GM21619 (cell line): Measurements from ENCODE around the gene TBK1.

Experiments
- ATAC-seq: cut with Tn5 transposase; IDR thresholded peaks from one replicate; pipeline ENCODE4 v1.9.1; 2021; ENCODE audit not compliant: unreplicated experiment

The TBK1 gene

DNA sequence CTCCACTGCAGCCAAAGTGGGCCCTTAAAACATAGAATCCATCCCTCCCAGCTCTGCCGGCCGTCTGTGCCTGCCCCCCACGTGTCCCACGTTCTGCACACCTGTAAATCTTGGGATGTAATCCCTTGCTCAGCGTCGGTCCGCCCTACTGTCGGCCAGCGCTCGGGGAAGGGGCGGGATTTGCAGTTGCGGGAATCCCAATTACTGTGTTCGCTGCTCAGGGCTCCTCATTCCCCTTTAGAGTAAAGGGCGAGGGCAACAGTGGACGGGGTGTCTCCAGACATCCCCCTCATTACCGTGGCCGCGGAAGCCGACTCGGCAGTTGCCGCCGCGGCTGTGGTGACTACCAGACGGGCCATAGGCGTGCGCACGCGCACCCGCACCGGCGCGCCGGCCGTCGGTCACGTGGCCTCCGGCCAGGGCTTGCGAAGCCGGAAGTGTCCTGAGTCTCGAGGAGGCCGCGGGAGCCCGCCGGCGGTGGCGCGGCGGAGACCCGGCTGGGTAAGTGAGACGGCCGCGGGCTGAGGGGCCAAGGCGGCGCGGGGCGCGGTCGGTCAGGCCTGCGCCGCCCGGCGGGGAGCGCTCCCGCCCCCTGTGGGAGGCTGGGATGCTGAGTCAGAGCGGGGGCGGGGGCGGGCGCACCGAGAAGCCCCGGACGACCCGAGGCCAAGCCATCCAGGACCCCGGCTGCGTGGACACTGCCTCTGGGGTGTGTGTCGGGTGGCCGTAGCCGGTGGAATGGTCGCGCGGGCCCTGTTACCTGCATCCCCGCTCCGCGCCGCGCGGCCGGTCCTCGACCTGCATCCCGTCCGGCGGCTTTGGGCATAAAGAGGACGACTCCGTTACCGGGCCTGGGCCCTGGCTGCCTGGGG, at the start of gene TBK1:
TSS of gene TBK1 (plus strand) at position 434 of the 872 bp plus-strand sequence. CDS start 3,751 bp downstream, outside the sequence.
- ATAC-seq, result peak; percentile 86

DNA sequence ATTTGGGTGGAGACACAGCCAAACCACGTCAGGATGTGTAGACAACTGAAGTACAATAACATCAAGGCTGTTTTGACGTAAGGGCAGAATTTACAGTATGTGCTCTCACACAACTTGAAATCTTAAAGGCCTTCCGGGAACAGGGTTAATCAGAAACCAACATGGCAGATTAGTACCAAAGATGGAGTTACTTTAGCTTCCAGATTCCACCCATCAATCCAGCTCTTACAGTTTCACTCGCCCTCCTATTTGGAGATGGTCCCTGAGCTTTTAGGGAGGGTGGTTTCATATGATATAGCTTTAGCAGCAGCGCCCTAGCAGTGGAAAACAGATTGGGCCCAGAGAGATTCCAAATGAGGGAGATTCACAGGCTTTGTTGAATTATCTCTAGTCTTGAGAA, 49.7 kb upstream of the TBK1 start:
- no peak for ATAC-seq

DNA sequence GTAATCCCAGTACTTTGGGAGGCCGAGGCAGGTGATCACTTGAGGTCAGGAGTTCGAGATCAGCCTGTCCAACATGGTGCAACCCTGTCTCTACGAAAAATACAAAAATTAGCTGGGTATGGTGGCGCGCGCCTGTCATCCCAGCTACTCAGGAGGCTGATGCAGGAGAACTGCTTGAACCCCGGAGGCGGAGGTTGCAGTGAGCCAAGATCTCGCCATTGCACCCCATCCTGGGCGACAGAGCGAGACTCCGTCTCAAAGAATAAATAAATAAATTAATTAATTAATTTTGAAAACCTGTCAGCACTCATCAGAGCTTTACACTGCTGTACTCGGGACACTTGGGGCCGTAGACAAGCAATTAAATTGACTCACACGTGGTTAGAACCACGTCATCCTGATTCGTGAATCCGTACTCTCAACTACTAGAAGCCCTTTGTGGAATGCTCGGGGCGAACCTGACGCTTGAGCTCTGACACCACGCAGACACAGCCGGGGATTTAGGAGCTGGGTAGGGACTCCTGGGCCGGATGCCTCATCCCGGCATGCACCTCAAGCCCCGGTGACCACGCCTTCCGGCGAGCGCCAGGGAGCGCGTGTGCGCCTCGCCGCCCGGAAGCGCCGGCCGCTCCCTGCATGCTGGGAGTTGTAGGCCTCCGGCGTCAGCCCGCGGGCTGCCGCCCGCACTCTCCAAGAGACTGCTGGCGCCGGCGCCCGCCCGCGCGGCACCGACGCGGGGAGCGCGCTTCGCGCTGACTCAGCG, 48.0 kb upstream of the TBK1 start, which contains the start of gene XPOT:
TSS of gene XPOT (plus strand) at position 686 of the 763 bp plus-strand sequence. CDS start 5,644 bp downstream, outside the sequence.
- peak; percentile 95 for ATAC-seq

DNA sequence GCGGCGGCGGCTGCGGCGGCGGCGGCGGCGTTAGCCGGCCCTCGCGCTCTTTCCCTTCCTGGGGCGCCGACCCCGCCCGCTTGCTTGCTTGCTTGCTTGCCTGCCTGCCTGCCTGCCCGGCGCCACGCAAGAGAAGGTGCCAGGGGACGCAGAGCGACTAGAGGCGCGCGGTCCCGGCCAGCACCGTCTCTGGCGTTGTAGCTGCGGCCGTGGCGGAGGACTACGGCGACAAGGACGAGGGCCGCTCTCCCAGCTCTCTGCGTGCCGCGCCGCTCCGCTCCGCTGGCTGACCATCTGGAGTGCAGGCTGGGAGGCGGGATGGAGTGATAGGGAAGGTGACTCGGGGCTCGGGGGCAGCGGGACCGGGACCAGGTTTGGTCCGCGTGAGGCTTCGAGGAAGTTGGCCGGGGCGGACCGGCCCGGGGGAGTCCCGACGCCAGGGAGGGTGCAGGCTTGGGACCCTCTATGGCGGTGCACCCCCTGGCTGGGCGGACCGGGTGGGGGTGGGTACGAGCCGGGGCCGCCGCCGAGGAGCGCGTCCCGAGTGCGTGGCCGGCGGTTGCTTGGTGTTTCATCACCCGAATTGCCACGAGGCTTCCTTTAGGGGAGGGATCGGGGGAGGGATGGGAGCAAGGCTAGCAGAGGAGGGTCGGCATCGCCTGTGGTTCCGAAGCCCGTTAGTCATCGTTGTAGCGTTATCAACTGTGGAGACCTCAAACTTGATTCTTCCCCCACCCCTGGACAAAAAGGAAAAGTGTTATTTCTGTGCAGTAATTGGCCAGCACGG, 47.3 kb upstream of the TBK1 start:
- peak; percentile 54 for ATAC-seq

DNA sequence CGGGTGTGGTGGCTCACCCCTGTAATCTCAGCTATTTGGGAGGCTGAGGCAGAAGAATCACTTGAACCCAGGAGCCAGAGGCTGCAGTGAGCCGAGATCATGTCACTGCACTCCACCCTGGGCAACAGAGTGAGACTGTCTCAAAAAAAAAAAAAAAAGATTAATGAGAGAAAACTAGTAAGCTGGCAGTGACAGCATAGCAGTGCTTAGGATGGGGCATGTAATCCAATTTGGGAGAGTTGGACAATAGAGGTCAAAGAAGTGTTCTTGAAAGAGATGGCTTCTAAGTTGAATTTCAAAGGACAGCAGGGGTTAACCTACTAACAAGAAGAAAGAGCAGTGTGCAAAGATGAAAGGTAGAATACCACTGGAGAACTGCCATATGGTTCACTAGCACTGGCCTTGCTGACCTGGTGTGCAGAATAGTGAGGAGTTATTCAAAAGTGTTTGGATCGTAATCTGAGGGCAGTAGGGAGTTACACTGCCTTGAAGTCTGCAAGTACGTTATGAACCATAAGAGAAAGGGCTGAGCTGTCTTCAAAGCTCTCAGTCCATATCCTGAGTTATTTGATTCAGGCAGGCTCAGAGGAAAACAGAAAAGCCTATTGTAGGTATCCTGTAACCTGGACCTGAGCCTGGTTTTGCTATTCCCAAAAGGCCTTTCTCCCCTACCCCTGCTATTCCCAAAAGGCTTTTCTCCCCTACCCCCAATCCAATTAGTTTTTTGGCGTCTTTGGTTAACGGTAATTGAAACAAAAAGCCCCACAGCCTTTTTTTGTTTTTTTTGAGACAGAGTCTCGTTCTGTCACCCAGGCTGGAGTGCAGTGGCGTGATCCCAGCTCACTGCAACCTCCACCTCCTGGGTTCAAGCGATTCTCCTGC, 44.3 kb upstream of the TBK1 start:
- ATAC-seq, result no peak

DNA sequence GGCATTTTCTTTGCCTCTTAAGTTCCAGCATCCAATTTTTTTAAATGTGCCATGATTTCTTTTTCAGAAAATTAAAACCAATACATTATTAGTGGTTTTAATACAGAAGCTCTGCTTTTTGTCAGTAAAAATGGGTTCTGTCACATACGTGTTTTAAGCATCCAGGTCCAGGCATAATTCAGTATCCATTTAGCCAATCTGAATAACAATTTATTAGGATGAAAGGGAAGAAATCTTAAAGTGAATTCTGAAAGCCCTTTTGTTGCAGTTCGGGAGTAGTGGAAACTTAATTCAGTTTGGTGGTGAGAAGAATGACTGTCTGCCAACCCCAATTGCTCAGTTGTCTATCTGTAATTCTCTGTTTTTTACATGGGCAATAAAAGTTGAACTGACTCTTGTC, 40.5 kb upstream of the TBK1 start:
- ATAC-seq, result no peak

DNA sequence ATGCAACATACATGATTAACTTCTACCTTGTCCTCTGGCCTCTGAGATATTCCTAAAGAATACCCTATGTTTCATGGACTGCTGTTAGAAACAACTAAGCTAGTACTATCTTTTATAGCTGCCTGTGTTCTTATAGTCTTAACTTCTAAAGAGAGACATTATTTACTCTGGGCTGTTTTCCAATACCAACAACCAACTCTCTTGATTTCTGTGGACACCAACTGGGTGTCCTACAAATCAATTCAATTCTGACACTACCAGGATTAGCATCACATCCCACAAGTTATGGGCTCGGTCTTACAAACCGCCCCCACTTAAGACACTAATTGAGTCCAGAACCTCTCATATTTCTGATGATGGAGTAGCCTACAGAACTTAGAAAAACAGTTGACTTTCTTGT, 39.5 kb upstream of the TBK1 start:
- no peak for ATAC-seq

DNA sequence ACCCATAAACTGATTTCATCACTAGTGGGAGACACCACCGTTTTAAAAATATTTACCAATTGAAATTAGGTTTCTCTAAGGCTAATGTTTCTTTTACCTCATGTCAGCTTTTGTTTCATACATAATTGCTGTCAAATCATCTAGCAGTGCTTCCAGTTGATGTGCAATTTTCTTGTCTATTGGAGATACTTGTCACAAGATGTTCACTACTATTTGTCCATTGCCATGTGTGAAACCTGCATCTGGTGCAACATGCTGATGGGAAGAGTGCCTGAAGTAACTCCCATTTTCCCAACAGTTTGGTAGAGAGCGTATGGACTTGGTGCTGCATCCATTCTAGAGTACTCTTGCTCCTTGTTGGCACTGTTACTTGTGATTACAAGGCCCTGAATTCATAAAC, 38.0 kb upstream of the TBK1 start:
- no peak for ATAC-seq

DNA sequence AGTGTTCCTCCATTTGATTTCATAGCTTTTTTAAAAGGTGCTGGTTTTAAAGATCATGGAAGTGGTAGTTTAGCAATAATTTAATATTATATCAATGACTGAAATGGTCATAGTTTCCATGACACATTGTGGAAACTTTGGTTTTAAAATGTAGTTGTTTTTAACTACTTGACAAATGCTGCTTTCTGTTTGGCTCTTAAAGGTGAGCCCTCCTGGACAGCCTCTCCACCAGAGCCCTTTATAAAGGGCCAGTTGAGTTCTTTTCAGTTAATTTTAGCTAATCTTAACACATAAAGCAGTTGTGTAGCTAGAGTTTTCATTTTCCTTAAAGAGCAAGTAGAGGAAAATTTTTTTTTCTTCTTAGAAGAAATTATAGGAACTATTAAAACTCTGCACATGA, 33.7 kb upstream of the TBK1 start:
- no peak for ATAC-seq

DNA sequence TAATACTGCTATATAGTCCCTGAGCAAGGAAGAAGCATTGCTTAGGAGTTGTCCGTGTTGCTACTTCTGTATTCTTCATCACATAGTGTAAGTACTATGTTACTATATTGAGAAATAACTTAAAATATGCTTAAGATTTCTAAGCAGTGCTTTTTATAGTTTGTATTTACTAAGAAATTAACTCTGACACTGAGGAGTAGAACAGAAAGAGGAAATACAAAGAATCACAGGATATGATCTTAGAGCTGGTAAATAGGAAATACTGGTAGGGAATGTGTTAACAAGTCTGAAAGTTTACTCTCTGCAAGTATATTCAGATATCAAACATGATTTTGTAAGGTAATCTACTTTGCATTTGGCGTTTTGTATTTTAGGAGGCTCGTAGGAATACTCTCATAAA, 32.2 kb upstream of the TBK1 start:
- no peak for ATAC-seq

DNA sequence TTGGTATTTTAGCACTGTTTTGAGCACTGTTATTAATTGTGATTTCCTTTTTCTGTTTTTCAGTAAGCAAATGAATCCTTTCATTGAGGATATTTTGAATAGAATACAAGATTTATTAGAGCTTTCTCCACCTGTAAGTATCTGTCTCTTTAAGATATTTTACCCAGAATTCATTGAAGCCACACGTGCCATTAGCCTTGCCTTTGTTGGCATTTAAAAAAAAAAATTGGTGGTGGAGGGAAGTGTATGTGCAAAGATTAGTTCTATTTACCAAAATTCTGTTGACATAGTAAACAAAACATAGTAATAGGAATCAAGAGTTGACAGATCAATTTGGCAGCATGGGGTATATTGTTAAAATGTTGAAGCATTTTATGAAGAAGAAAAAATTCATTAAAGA, 23.9 kb upstream of the TBK1 start:
- ATAC-seq, result no peak

DNA sequence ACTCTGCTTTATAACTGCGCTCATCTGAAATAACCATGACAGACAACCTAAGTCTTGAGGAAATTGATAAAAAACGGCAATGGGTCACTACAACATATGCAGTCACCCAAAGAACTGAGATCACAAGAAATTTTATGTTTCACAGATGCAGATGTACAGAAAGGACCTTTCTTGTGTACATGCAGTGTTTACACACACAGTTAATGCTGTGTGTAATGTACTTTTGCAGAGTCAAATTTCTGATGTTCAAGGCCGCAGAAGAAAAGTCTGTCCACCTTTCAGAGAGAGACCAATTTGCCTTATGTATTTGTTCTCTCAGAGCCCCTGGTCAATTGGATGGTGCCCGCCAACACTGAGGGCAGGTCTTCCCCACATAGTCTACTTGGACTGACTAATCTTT, 23.0 kb upstream of the TBK1 start:
- ATAC-seq, result no peak

DNA sequence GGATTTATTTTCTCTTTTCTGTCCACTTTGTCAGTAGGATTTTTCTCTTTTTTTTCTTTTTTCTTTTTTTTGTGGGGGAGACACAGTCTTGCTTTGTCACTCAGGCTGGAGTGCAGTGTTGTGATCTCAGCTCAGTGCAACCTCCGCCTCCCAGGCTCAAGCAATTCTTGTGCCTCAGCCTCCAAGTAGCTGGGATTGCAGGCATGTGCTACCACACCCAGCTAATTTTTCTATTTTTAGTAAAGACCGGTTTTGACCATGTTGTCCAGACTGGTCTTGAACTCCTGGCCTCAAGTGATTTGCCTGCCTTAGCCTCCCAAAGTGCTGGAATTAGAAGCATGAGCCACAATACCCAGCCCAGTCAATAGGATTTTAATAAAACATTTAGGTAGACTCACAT, 21.0 kb upstream of the TBK1 start:
- ATAC-seq, result no peak

DNA sequence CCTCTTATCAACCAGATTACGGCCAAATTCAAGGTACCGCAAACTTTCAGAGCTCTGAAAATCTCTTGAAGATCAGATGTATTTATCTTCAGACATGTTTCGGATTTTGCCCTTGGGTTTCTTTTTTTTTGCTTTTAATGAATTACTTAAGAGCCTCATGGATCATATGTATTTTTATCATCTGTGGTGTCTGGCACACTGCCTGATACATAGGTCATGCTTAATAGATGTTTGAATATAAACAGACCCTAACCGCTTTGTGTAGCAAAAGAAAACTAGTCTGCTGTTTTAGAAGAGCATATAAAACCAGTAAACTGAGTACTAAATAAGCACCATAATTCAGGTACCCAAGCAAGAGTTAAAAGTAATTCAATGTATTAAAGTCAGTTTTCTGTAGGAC, 20.1 kb upstream of the TBK1 start:
- ATAC-seq, result no peak

DNA sequence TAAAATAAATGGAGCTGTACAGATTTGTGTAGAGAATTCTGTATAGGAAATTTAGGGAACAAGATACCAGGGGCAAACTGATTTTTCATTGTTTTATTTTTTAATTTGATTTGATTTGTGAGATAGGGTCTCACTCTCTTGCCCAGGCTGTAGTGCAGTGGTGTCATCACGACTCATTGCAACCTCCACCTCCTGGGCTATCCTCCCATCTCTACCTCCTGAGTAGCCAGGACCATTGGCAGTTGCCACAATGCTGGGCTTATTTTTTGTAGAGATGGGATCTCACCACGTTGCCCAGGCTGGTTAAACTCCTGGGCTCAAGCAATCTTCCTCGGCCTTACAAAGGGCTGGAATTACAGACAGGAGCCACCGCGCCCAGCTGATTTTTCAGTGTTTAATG, 18.0 kb upstream of the TBK1 start:
- no peak for ATAC-seq

DNA sequence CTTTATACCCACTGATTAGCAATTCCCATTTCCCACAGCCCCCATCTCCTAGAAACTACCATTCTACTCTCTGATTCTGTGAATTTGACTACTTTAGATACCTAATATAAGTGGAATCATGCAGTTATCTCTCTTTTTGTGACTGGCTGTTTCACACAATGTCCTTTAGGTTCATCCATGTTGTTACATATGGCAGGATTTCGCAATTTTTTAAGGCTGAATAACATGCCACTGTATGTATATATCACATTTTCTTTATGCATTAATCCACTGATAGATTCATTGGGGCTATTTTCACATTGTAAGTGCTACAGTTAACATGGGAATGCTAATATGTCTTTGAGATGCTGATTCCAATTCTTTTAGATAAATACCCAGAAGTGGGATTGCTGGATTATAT, 11.8 kb upstream of the TBK1 start:
- no peak for ATAC-seq

DNA sequence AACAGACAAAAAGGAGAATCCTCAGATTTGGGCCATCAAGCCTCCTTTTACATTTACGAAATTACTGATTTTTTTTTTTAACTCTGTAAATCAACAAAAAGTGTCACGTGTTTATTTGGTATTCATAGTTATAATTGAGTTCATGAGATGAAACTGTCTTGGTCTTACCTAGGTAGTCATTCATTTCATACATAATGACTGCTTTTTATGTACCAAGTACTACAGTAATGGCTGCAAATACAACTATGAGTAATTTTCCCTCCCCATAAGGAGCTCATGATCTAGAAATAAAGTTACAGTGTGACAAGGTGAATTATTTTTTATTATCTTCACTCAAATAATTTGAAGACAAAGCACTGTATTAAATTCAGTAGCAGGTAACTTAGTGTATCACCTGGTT, 6.4 kb upstream of the TBK1 start:
- no peak for ATAC-seq

DNA sequence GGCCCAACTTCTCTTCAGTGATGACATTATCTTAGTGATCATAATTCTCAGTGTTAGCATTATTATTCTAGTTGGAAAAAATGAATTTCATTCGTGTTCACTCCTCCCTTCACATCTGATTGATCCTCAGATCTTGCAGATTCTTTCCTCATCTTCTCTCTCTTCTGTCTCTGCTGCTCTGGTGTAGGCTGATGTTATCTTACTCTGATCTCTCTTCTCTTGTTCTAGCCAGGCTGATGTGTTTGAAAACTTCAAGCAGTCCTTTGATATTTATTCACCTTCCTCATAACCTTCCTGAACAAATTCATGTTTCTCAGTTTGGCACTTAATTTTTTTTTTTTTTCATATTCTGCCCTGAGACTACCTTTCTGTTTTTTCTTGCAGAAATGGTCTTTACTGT, 5.6 kb upstream of the TBK1 start:
- ATAC-seq, result no peak

DNA sequence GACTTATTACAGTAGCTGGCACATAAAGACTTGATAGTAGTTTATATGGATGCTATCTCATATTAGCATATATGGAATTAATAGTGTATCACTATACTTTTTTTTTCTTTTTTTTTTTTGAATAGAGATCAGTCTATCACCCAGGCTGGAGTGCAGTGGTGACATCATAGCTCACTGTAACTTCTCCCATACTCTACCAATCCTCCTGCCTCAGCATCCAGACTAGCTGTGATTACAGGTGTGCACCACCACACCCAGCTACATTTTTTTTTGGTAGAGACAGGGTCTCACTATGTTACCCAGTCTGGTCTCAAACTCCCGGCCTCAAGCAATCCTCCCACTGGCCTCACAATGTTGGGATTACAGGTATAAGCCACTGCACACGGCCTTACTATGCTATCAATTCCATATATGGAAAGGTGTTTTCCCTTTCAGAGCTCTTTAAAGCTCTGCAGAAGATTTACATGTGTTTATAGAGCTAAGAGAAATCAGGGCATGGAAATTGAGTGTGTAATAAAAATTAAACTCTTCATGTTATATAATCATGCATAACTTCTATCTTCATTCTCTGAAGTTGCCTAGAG, 1.8 kb upstream of the TBK1 start:
- ATAC-seq, result no peak
